HG03342 (cell line): ENCODE measurements around the gene GJB1.
A peak's percentile ranks its signal among the peaks of the same experiment; 100 is the strongest.
"Not testable (repeated sequence)": the region's sequence is repeated elsewhere in the genome, so short reads cannot be mapped to it uniquely, and the experiment has no call there.

ENCODE experiments used
- ATAC-seq: cut with Tn5 transposase; IDR thresholded peaks from one replicate; pipeline ENCODE4 v1.9.1; 2021; ENCODE audit warnings: mild to moderate bottlenecking, moderate library complexity; ENCODE audit not compliant: unreplicated experiment

Gene GJB1

DNA sequence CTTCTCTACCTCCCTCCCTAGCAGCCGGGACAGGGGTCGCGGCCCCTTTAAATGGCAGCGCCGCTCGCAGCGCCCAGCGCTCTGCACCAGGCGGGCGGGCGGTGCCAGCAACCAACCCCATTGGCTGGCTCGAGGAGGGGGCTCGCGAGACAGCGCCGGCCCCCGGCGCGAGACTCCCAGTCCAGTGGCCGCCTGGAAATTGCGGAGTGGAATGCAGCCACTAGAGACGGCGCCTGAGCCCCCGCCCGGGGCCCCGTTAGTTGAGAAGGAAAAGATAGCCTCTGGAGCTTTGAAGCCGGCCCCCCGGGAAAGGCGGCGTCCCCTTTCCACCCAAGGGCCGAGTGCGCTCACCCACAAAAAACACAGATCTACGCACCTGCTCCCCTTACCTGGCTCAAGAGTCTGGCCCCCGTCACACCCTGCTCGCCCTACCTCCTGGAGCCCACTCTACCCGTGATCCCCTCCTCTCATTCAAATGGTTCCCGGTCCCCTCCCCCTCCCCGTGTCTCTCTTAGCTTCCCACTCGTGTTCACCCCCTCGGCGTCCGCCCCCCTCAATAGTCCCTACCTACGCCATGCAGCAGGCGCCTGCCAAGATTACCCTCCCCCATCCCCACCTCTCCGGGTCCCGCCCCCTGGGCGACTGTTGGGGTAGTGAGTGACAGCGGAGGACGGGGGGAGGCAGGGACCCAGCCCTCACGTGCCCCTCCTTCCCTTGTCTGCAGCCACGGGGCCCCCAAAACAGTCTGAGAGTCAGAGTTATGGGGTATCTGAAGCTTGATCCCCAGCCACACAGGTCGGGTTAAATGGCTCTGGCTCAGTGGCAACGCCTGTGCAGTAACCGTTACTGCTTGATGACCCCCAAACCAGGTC lies 31.3 kb downstream of the GJB1 start, which contains the start of gene ZMYM3:
Gene ZMYM3 (minus strand): TSS at position 49 of the 872 bp plus-strand sequence. CDS start 885 bp downstream, outside the sequence.
- peak; percentile 86 for ATAC-seq

DNA sequence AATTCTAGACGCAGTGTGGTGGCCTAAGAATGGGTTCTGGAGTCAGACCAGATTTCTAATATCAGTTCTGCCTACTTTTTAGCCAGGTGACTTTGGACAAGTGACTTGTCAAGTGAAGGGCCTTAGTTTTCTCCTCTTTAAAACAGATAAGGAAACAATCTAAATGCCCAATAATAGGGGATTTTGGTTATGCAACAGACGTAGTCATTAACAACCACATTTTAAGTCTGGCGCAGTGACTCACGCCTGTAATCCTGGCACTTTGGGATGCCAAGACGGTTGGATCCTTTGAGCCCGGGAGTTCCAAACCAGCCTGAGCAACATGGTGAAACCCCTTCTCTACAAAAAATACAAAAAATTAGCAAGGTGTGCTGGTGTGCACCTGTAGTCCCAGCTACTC lies 33.0 kb downstream of the GJB1 start:
- no peak for ATAC-seq

DNA sequence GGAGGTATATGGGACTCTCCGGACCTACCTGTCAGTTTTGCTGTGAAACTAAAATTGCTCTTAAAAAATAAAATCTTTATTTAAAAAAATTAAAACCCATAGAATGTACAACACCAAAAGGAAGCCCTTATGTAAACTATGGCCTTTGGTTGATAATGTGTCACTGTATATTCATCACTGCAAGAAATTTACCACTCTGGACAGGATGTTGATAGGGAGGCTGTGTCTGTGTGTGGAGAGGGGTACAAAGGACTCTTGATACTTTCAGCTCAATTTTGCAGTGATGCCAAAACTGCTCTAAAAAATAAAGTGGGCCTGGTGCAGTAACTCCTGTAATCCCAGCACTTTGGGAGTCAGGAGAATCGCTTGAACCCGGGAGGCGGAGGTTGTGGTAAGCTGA lies 33.8 kb downstream of the GJB1 start:
- no peak for ATAC-seq

GRCh38 chrX:71268624-71269023 lies 45.6 kb downstream of the GJB1 start:
- ATAC-seq: not testable (repeated sequence)

- ATAC-seq: no peak
Observed at GRCh38 chrX:71269801-71270395, 46.9 kb downstream of the GJB1 start.

- ATAC-seq: not testable (repeated sequence)
Observed at GRCh38 chrX:71272313-71272712, 49.3 kb downstream of the GJB1 start.
